ENCODE data around the gene SLC4A1.

Gene SLC4A1

GRCh38 chr17:44283344-44284023 is 15.5 kb upstream of the SLC4A1 start:
- no peak for DNase-seq (ENCODE audit: low spot score)

GRCh38 chr17:44282264-44282663 is 14.3 kb upstream of the SLC4A1 start:
- DNase-seq (ENCODE audit: low spot score), result no peak

- DNase-seq (ENCODE audit: low spot score), result no peak
Measured at GRCh38 chr17:44281570-44281969, 13.6 kb upstream of the SLC4A1 start.

GRCh38 chr17:44280392-44280937 is 12.5 kb upstream of the SLC4A1 start:
- DNase-seq (ENCODE audit: low spot score), result no peak

- no peak for DNase-seq (ENCODE audit: low spot score)
Measured at GRCh38 chr17:44279666-44280391, 11.9 kb upstream of the SLC4A1 start.

- no peak for DNase-seq (ENCODE audit: low spot score)
Measured at GRCh38 chr17:44279346-44279665, 11.4 kb upstream of the SLC4A1 start.

GRCh38 chr17:44277976-44278375 is 10.0 kb upstream of the SLC4A1 start:
- DNase-seq (ENCODE audit: low spot score), result no peak

GRCh38 chr17:44273607-44274006 is 5.7 kb upstream of the SLC4A1 start:
- no peak for DNase-seq (ENCODE audit: low spot score)

GRCh38 chr17:44272954-44273353 is 5.0 kb upstream of the SLC4A1 start:
- no peak for DNase-seq (ENCODE audit: low spot score)

- no peak for DNase-seq (ENCODE audit: low spot score)
Measured at GRCh38 chr17:44272321-44272951, 4.5 kb upstream of the SLC4A1 start.

- no peak for DNase-seq (ENCODE audit: low spot score)
Measured at GRCh38 chr17:44269535-44270240, 1.8 kb upstream of the SLC4A1 start.

- DNase-seq (ENCODE audit: low spot score), result no peak
Measured at GRCh38 chr17:44268709-44269534, 987 bp upstream of the SLC4A1 start.

GRCh38 chr17:44267165-44267455 is 825 bp downstream of the SLC4A1 start:
- no peak for DNase-seq (ENCODE audit: low spot score)

GRCh38 chr17:44266402-44267164 is 1.4 kb downstream of the SLC4A1 start:
- no peak for DNase-seq (ENCODE audit: low spot score)

GRCh38 chr17:44263345-44263902 is 4.5 kb downstream of the SLC4A1 start:
- no peak for DNase-seq (ENCODE audit: low spot score)

GRCh38 chr17:44262654-44263225 is 5.2 kb downstream of the SLC4A1 start:
- DNase-seq (ENCODE audit: low spot score), result no peak

- DNase-seq (ENCODE audit: low spot score), result no peak
Measured at GRCh38 chr17:44260296-44260695, 7.6 kb downstream of the SLC4A1 start.

GRCh38 chr17:44258811-44259351 is 9.1 kb downstream of the SLC4A1 start:
- no peak for DNase-seq (ENCODE audit: low spot score)

GRCh38 chr17:44257815-44258760 is 9.8 kb downstream of the SLC4A1 start:
- DNase-seq (ENCODE audit: low spot score), result no peak

Data from CD4-positive, alpha-beta T cell treated with Interleukin-6 at 100 ng/mL for 8 hours (primary cell).